T-helper 2 cell treated with Interferon-gamma antibody and Interleukin-4, amounts not matched to agents 5 μg/mL and 100 μg/mL, for 36 hours (primary cell): Measurements from ENCODE around the gene DSTYK.
"Not testable (repeated sequence)": the region's sequence is repeated elsewhere in the genome, so short reads cannot be mapped to it uniquely, and the experiment has no call there.

ENCODE experiments used
- DNase-seq: peaks from one replicate; pipeline ENCODE4 v3.0.0; 2021; ENCODE audit warnings: low spot score
- H3K27ac Mint-ChIP-seq: one replicate; pipeline ENCODE4 v1.8.0; 2021; ENCODE audit warnings: mild to moderate bottlenecking, mixed read lengths
- H3K27me3 Mint-ChIP-seq: one replicate; pipeline ENCODE4 v1.8.0; 2021; ENCODE audit warnings: low read depth, mixed read lengths
- H3K36me3 Mint-ChIP-seq: one replicate; pipeline ENCODE4 v1.8.0; 2021; ENCODE audit warnings: low read depth, mixed read lengths
- H3K4me1 Mint-ChIP-seq: one replicate; pipeline ENCODE4 v1.8.0; 2021; ENCODE audit warnings: low read depth, mixed read lengths
- H3K4me3 Mint-ChIP-seq: one replicate; pipeline ENCODE4 v1.8.0; 2022; ENCODE audit warnings: mild to moderate bottlenecking, moderate library complexity, mixed read lengths
- H3K9me3 Mint-ChIP-seq: one replicate; pipeline ENCODE4 v1.8.0; 2021; ENCODE audit warnings: mixed read lengths

DSTYK gene

GRCh38 chr1:205246351-205247119, 35.0 kb upstream of the DSTYK start:
- H3K9me3 Mint-ChIP-seq, result no peaks in the 10 kb centered on the region
- no peak overlapping the region for H3K27ac Mint-ChIP-seq
- H3K4me1 Mint-ChIP-seq, result peaks cover 10% of the 10 kb centered on the region
- no peak overlapping the region for H3K4me3 Mint-ChIP-seq
- no peaks in the 10 kb centered on the region for H3K27me3 Mint-ChIP-seq
- no peaks in the 10 kb centered on the region for H3K36me3 Mint-ChIP-seq
- DNase-seq, result no peak

- Mint-ChIP-seq H3K9me3 (no peaks in the 10 kb centered on the region), H3K27ac (no peak overlapping the region), H3K27me3 (no peaks in the 10 kb centered on the region), H3K4me3 (no peak overlapping the region), H3K4me1 (peaks cover 10% of the 10 kb centered on the region), H3K36me3 (no peaks in the 10 kb centered on the region)
- no peak for DNase-seq
Observed at GRCh38 chr1:205245096-205245495, 33.6 kb upstream of the DSTYK start.

GRCh38 chr1:205244384-205244783, 32.9 kb upstream of the DSTYK start:
- Mint-ChIP-seq H3K27ac (no peak overlapping the region), H3K4me3 (no peak overlapping the region), H3K27me3 (no peaks in the 10 kb centered on the region), H3K36me3 (no peaks in the 10 kb centered on the region), H3K4me1 (peaks cover 10% of the 10 kb centered on the region), H3K9me3 (no peaks in the 10 kb centered on the region)
- no peak for DNase-seq

DNA sequence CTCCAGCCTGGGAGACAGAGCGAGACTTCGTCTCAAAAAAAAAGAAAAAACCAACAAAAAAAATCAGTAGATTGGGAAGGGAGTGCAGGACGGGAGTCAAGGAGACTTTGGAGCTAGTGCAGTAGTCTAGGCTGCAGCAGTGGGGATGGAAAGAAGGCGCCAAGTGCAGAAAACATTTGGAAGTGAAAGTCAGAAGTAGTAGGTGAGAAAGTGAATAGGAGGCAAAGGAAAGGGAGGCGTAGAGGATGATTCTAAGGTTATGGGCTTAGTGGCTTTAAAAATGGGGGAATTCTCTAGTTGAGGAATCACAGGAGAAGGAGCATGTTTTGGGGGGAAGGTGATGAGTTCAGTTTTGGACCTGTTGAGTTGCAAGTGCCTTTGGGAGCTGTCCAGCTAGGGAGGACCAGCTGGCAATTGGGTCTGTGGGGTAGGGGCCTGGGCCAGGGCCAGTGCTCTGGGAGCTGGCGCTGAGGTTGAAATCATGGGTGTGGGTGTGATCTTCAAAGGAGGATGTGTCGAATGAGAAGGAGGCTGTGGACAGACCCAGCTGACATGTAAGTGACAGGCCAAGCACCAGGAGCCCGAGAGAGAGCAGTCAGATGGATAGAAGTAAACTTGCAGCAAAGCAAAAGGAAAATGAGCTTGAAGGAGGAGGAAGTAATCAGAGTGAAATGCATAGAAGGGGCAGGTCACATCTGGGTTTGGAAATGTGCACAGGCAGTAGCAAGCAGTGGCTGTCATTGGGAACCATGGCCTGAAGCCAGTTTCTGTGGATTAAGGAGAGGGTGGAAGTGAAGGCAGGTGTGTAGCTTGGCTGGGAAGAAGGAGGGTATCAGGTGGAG, 32.1 kb upstream of the DSTYK start:
- no peaks in the 10 kb centered on the region for H3K9me3 Mint-ChIP-seq

DNA sequence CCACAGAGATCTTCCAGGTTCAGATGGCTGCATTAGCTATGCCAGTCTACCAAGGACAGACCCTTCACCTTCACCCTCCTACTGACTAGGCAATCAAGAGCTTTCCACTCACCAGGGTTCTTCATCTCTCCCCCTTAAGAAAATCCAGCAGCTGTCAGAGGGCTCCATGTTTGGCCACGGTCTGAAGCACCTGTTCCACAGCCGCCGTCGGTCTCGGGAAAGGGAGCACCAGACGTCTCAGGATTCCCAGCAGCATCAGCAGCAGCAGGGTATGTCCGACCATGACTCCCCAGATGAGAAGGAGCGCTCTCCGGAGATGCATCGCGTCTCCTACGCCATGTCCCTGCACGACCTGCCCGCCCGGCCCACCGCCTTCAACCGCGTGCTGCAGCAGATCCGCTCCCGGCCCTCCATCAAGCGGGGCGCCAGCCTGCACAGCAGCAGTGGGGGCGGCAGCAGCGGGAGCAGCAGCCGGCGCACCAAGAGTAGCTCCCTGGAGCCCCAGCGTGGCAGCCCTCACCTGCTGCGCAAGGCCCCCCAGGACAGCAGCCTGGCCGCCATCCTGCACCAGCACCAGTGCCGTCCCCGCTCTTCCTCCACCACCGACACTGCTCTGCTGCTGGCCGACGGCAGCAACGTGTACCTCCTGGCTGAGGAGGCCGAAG, 30.0 kb upstream of the DSTYK start:
- DNase-seq, result no peak
- peaks cover 14% of the 10 kb centered on the region for H3K4me1 Mint-ChIP-seq
- peaks cover 2% of the 10 kb centered on the region for H3K27me3 Mint-ChIP-seq
- no peaks in the 10 kb centered on the region for H3K36me3 Mint-ChIP-seq
- no peak overlapping the region for H3K27ac Mint-ChIP-seq
- H3K9me3 Mint-ChIP-seq, result no peaks in the 10 kb centered on the region
- no peak overlapping the region for H3K4me3 Mint-ChIP-seq

More for the DNA sequence above, 32.1 kb upstream of the DSTYK start:
- Mint-ChIP-seq H3K4me3 (no peak overlapping the region), H3K4me1 (peaks cover 10% of the 10 kb centered on the region), H3K27ac (no peak overlapping the region), H3K36me3 (no peaks in the 10 kb centered on the region), H3K27me3 (no peaks in the 10 kb centered on the region)
- no peak for DNase-seq

DNA sequence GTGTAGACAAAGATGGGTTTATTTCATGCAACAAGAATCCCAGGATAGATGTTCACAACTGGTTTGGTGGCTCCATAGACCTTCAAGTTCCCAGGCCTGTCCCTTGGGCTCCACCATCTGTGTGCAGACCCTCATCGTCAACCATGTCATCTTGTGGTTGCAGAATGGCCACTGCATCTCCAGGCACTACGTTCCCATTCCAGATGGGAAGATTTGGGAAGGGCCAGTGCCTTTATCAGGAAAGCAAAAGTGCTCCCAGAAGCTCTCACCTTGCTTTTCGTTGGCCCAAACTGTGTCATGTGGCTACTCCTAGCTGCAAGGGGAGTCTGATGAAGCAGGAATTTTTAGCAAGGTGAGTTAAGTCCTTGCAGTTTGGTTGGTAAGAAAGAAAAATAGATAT, 29.1 kb upstream of the DSTYK start:
- H3K27me3 Mint-ChIP-seq, result peaks cover 2% of the 10 kb centered on the region
- H3K9me3 Mint-ChIP-seq, result no peaks in the 10 kb centered on the region
- H3K36me3 Mint-ChIP-seq, result no peaks in the 10 kb centered on the region
- H3K4me1 Mint-ChIP-seq, result peaks cover 9% of the 10 kb centered on the region
- no peak overlapping the region for H3K4me3 Mint-ChIP-seq
- no peak overlapping the region for H3K27ac Mint-ChIP-seq
- no peak for DNase-seq

GRCh38 chr1:205240118-205240517, 28.6 kb upstream of the DSTYK start:
- H3K27me3 Mint-ChIP-seq, result peaks cover 2% of the 10 kb centered on the region
- no peak for DNase-seq
- peaks cover 9% of the 10 kb centered on the region for H3K4me1 Mint-ChIP-seq
- no peaks in the 10 kb centered on the region for H3K36me3 Mint-ChIP-seq
- H3K9me3 Mint-ChIP-seq, result no peaks in the 10 kb centered on the region
- H3K4me3 Mint-ChIP-seq, result no peak overlapping the region
- H3K27ac Mint-ChIP-seq, result no peak overlapping the region

GRCh38 chr1:205239078-205239477, 27.6 kb upstream of the DSTYK start:
- no peak for DNase-seq
- H3K27ac Mint-ChIP-seq, result no peak overlapping the region
- H3K27me3 Mint-ChIP-seq, result peaks cover 2% of the 10 kb centered on the region
- peaks cover 9% of the 10 kb centered on the region for H3K4me1 Mint-ChIP-seq
- no peak overlapping the region for H3K4me3 Mint-ChIP-seq
- no peaks in the 10 kb centered on the region for H3K36me3 Mint-ChIP-seq
- H3K9me3 Mint-ChIP-seq, result no peaks in the 10 kb centered on the region

DNA sequence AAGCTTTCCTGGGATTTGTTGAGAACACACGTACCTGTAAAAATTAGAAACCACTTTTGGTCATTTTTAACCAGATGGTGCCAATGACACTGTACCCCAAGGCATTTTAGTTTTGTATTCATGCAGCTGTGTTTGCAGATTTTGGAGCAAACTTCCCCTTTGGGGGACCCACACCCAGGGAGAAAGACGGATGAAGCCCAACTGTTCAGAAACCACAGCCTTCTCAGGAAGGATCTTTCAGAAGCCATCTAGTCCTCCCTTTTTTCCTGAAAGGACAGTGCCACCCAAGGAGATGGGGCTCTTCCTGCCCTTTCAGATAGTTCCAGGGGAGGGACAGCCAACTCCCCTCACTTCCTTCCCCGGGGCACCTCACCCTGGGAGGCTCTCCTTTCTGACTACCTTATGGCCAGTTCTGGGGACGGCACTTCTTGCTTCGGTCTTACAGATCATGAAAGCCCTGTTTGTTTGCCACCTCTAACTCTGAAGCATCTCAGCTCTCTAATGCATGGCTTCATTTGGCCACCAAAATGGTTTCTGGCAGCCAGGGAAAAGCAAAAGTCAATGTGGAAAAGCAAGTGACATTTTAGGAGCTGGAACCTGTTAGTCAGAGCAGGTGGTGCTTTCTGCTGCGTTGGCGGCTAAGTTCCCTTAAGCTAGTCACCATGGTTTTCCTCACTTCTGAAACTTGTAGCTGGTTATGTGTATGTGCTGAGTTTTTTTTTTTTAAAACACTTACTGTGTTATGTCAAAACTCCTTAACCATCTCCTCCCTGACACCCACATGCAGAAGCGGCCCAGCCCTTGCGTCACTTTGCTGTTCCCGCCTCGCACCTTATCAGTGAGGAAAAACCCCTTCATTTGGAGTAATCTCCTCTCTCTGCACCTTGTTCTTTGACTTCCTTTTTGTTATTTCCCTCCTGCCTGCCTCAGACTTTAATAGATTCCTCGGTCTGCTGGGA, 26.3 kb upstream of the DSTYK start:
- H3K4me1 Mint-ChIP-seq, result peaks cover 14% of the 10 kb centered on the region
- no peak overlapping the region for H3K4me3 Mint-ChIP-seq
- H3K9me3 Mint-ChIP-seq, result no peaks in the 10 kb centered on the region
- no peaks in the 10 kb centered on the region for H3K36me3 Mint-ChIP-seq
- DNase-seq, result peak; percentile 71
- no peak overlapping the region for H3K27ac Mint-ChIP-seq
- H3K27me3 Mint-ChIP-seq, result peaks cover 2% of the 10 kb centered on the region

DNA sequence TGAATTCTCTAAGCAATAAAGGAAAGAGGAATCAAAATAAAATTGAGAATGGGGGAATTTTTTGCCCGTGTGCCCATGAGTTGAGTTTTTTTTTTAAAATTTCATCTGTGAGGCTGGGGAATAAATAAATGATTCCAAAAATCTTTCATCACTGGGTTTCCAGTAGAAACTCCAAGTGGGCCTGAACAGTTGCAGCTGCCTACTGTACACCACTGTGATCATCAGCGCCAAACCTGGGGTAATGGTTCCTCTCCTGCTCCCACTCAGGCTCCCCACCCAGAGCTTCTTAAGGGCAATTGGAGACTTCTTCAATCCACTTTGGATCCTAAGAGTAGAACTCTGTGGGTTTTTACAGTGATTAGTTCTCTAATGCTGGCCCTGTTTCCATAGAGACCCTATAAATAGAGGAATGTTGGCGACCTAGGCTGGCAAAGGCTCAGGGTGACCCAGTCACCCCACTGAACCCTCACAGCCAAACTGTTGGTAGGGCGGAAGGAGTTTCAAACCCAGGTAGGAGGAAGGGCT, 25.5 kb upstream of the DSTYK start:
- Mint-ChIP-seq H3K36me3 (no peaks in the 10 kb centered on the region), H3K9me3 (no peaks in the 10 kb centered on the region), H3K27me3 (peaks cover 2% of the 10 kb centered on the region), H3K4me3 (no peak overlapping the region), H3K27ac (no peak overlapping the region), H3K4me1 (peaks cover 15% of the 10 kb centered on the region)
- DNase-seq, result no peak

DNA sequence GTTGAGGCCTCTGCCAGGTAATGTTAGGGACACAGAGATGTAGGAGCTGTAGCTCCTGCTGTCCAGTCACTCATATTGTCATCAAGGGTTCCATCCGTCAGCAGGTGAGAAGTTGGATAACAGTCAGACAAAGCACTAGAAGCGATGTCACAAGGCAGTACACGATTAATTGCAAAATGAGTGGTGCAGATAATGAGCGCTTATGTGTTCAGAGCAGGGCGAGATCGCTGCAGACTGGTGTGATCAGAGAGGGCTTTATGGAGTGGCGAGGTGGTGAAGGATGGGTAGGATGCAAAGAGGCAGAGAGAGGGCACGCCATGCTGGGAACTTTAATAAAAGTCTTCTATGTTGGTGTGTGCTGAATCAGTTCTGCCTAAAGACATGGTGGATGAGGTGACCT, 25.0 kb upstream of the DSTYK start:
- Mint-ChIP-seq H3K4me3 (no peak overlapping the region), H3K9me3 (no peaks in the 10 kb centered on the region), H3K36me3 (no peaks in the 10 kb centered on the region), H3K27ac (no peak overlapping the region), H3K27me3 (peaks cover 2% of the 10 kb centered on the region), H3K4me1 (peaks cover 15% of the 10 kb centered on the region)
- no peak for DNase-seq

DNA sequence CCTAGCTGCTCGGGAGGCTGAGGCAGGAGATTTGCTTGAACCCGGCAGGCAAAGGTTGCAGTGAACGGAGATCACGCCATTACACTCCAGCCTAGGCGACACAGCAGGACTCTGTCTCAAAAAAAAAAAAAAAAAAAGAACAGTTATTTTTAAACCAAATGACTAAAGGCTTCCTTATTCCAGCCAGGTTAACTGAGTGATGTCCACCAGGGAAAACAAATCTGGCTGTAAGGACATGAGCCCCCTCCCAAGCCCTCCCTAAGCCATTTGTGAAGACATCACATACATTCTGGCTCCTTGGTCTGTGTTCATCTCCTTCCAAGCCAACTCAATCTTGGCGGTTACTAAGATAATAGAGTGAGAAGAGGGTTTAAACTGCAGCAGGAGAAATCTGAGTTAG, 24.4 kb upstream of the DSTYK start:
- Mint-ChIP-seq H3K27me3 (peaks cover 2% of the 10 kb centered on the region), H3K4me1 (peaks cover 15% of the 10 kb centered on the region), H3K4me3 (no peak overlapping the region), H3K36me3 (no peaks in the 10 kb centered on the region), H3K9me3 (no peaks in the 10 kb centered on the region), H3K27ac (no peak overlapping the region)
- no peak for DNase-seq

DNA sequence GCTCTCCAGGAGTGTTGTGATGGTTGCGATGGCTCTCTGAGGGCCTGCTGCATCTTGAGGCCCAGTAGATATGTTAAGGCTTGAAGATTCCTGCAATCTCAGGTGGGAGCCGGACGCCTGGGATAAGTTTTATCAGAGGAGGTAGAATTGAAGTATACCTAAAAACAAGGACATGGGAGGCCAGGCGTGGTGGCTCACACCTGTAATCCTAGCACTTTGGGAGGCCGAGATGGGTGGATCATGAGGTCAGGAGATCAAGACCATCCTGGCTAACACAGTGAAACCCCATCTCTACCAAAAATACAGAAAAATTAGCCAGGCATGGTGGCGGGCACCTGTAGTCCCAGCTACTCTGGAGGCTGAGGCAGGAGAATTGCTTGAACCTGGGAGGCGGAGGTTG, 22.5 kb upstream of the DSTYK start:
- not testable (repeated sequence) for H3K27me3 Mint-ChIP-seq, H3K9me3 Mint-ChIP-seq, H3K27ac Mint-ChIP-seq, H3K36me3 Mint-ChIP-seq, H3K4me3 Mint-ChIP-seq, DNase-seq
- peaks cover 30% of the 10 kb centered on the region for H3K4me1 Mint-ChIP-seq
